Ascending aorta (tissue), 2 donors: ENCODE data around the gene UMAD1. TPM values are rescaled to one million over a fixed set of nuclear protein-coding genes. Genes with fewer than 3 reads are reported as not detected.

Experiments used
- DNase-seq, 2 donors: peaks; one replicate each; pipeline ENCODE4 v3.0.0-alpha.2; 2019; ENCODE audit warnings: low spot score in 2 of 2
- H3K27ac ChIP-seq, 2 donors: fragments of 200-600 bp; sonication (generic); one replicate each; pipeline ENCODE4 v1.5.1; 2016 to 2017; ENCODE audit warnings: mild to moderate bottlenecking in 1 of 2
- H3K27me3 ChIP-seq: fragments of 200-600 bp; sonication (generic); one replicate; pipeline ENCODE4 v1.5.1; 2017
- H3K36me3 ChIP-seq, 2 donors: fragments of 200-600 bp; sonication (generic); one replicate each; pipeline ENCODE4 v1.5.1; 2016
- H3K4me1 ChIP-seq, 2 donors: fragments of 200-600 bp; sonication (generic); one replicate each; pipeline ENCODE4 v1.5.1; 2016 to 2017; ENCODE audit warnings: mild to moderate bottlenecking in 1 of 2
- H3K4me3 ChIP-seq, 2 donors: fragments of 200-600 bp; sonication (generic); one replicate each; pipeline ENCODE4 v1.5.1; 2016 to 2017; ENCODE audit warnings: mild to moderate bottlenecking in 1 of 2
- H3K9me3 ChIP-seq, 2 donors: fragments of 200-600 bp; sonication (generic); one replicate each; pipeline ENCODE4 v1.5.1; 2016
- intact Hi-C: fragments of 100-400 bp; cut with DNase I; formaldehyde crosslinking; loops from one replicate; pipeline ENCODE4 v1.15.1; 2023
- total RNA-seq: library from RNA; depleted of rRNA; stranded (reverse); fragments of >200 nt; gene quantifications from one replicate; pipeline ENCODE4 v1.1.0, GENCODE V29; 2016
- TF ChIP-seq, protein P1 (sequence below), 3 experiments: fragments of 200-600 bp in 2 of 3; fragments of 450-650 bp in 1 of 3; sonication (generic) in 2 of 3; IDR thresholded peaks; one replicate each; pipeline ENCODE4 v1.5.1; 2016 to 2019; ENCODE audit warnings: antibody characterized with exemption in 3 of 3, mild to moderate bottlenecking in 1 of 3, moderate library complexity in 1 of 3

UMAD1 gene
- total RNA-seq, 1 donor from 2014 or later = 17.7 TPM

GRCh38 chr7:7921830-7922229, 281.3 kb downstream of the UMAD1 start:
- TF ChIP-seq, protein P1, sequence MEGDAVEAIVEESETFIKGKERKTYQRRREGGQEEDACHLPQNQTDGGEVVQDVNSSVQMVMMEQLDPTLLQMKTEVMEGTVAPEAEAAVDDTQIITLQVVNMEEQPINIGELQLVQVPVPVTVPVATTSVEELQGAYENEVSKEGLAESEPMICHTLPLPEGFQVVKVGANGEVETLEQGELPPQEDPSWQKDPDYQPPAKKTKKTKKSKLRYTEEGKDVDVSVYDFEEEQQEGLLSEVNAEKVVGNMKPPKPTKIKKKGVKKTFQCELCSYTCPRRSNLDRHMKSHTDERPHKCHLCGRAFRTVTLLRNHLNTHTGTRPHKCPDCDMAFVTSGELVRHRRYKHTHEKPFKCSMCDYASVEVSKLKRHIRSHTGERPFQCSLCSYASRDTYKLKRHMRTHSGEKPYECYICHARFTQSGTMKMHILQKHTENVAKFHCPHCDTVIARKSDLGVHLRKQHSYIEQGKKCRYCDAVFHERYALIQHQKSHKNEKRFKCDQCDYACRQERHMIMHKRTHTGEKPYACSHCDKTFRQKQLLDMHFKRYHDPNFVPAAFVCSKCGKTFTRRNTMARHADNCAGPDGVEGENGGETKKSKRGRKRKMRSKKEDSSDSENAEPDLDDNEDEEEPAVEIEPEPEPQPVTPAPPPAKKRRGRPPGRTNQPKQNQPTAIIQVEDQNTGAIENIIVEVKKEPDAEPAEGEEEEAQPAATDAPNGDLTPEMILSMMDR (IDR thresholded peaks at IDR 0.05) = no peak
- no peak overlapping the region for H3K4me3 ChIP-seq
- H3K27me3 ChIP-seq = no peaks in the 10 kb centered on the region
- no peaks in the 10 kb centered on the region for H3K36me3 ChIP-seq
- no peak for DNase-seq
- H3K27ac ChIP-seq = no peak overlapping the region
- no peaks in the 10 kb centered on the region for H3K9me3 ChIP-seq
- intact Hi-C loops = no loop called here
- no peaks in the 10 kb centered on the region for H3K4me1 ChIP-seq

- no peak for DNase-seq
- Histone ChIP-seq H3K27me3 (no peaks in the 10 kb centered on the region), H3K9me3 (no peaks in the 10 kb centered on the region), H3K36me3 (no peaks in the 10 kb centered on the region), H3K4me1 (no peaks in the 10 kb centered on the region), H3K4me3 (no peak overlapping the region), H3K27ac (no peak overlapping the region)
- TF ChIP-seq, protein P1 (IDR thresholded peaks at IDR 0.05) = no peak
- intact Hi-C loops = no loop called here
Observed at GRCh38 chr7:7922684-7923385, 282.3 kb downstream of the UMAD1 start.

GRCh38 chr7:7923818-7924217, 283.3 kb downstream of the UMAD1 start:
- Histone ChIP-seq H3K36me3 (no peaks in the 10 kb centered on the region), H3K4me3 (no peak overlapping the region)
- intact Hi-C loops = no loop called here

DNA sequence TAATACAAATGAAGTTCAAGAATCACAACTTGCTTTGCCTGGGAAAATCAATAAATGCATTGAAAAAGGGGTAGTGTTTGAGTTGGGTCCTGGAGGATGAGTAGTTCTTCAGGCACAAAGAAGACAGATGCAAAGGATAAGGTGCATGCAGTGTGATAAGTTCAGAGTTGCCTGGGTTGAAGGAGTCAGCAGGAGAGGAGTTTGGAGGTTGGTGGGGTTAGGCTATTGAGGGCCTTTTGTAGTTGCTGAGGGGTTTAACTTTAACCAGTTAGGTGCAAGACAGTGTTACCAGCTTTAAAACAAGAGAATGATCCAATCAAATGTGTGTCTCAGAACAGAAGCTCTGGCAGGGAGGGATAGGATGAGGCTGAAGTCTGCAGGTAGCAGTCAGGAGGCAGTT, 283.8 kb downstream of the UMAD1 start:
- intact Hi-C loops = no loop called here
- TF ChIP-seq, protein P1 (IDR thresholded peaks at IDR 0.05) = no peak
- Histone ChIP-seq H3K4me1 (no peaks in the 10 kb centered on the region), H3K27me3 (no peaks in the 10 kb centered on the region), H3K4me3 (no peak overlapping the region), H3K9me3 (no peaks in the 10 kb centered on the region), H3K36me3 (no peaks in the 10 kb centered on the region), H3K27ac (no peak overlapping the region)
- DNase-seq = no peak

More at GRCh38 chr7:7923818-7924217, 283.3 kb downstream of the UMAD1 start:
- no peaks in the 10 kb centered on the region for H3K4me1 ChIP-seq
- H3K27me3 ChIP-seq = no peaks in the 10 kb centered on the region
- TF ChIP-seq, protein P1 (IDR thresholded peaks at IDR 0.05) = no peak
- no peak for DNase-seq
- no peak overlapping the region for H3K27ac ChIP-seq
- no peaks in the 10 kb centered on the region for H3K9me3 ChIP-seq

Other genes with a start within 250 kb of the UMAD1 start
- 0.11 TPM for gene COL28A1, start 104.9 kb upstream of the UMAD1 start, total RNA-seq
- 14.6 TPM for gene MIOS, start 73.9 kb upstream of the UMAD1 start, total RNA-seq
- gene RPA3, start 77.9 kb downstream of the UMAD1 start, total RNA-seq = 0.96 TPM